GM06990 (cell line): ENCODE data around the gene CCDC86.

ENCODE experiments used
- DNase-seq: peaks from one replicate; pipeline ENCODE4 v3.0.0-alpha.2; 2011; ENCODE audit not compliant: insufficient read length; ENCODE audit errors: extremely low read depth
- H3K27me3 ChIP-seq: replicated peaks from 2 replicates; pipeline ENCODE4 v1.6.0; 2011; ENCODE audit warnings: low read length; ENCODE audit not compliant: control insufficient read depth, insufficient read depth
- H3K36me3 ChIP-seq: 2 replicates; pipeline ENCODE4 v1.5.1; 2011; ENCODE audit warnings: low read length; ENCODE audit not compliant: control insufficient read depth, insufficient read depth
- H3K4me3 ChIP-seq: replicated peaks from 2 replicates; pipeline ENCODE4 v1.5.1; 2011; ENCODE audit warnings: low read depth, mild to moderate bottlenecking, control low read depth, low read length
- TF ChIP-seq, protein P1 (sequence below): IDR thresholded peaks from 2 replicates; pipeline ENCODE4 v1.5.1; 2011; ENCODE audit warnings: low read length, control low read depth, mild to moderate bottlenecking, inconsistent platforms; ENCODE audit not compliant: insufficient read depth, poor library complexity, severe bottlenecking

CCDC86 gene

DNA sequence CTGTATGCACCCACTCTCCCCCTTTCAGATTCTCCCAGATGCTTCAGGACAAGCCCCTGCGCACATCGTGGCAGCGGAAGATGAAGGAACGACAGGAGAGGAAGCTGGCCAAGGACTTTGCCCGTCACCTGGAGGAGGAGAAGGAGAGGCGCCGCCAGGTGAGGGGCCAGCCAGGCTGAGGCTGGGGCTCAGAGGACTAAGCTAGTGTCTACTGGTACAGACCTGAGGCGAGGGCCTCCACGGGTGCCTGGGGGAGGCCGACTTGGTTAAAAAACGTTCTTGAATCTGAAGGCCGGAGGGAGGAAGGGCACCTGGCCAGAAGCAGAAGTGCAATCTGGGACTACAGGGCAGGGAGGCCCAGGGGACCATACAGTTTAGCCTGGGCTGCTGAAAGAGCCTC is 6.0 kb downstream of the CCDC86 start:
- DNase-seq, result no peak
- Histone ChIP-seq H3K4me3 (no peak overlapping the region), H3K27me3 (no peaks in the 10 kb centered on the region), H3K36me3 (peaks cover 25% of the 10 kb centered on the region)
- TF ChIP-seq, protein P1, sequence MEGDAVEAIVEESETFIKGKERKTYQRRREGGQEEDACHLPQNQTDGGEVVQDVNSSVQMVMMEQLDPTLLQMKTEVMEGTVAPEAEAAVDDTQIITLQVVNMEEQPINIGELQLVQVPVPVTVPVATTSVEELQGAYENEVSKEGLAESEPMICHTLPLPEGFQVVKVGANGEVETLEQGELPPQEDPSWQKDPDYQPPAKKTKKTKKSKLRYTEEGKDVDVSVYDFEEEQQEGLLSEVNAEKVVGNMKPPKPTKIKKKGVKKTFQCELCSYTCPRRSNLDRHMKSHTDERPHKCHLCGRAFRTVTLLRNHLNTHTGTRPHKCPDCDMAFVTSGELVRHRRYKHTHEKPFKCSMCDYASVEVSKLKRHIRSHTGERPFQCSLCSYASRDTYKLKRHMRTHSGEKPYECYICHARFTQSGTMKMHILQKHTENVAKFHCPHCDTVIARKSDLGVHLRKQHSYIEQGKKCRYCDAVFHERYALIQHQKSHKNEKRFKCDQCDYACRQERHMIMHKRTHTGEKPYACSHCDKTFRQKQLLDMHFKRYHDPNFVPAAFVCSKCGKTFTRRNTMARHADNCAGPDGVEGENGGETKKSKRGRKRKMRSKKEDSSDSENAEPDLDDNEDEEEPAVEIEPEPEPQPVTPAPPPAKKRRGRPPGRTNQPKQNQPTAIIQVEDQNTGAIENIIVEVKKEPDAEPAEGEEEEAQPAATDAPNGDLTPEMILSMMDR, result no peak

DNA sequence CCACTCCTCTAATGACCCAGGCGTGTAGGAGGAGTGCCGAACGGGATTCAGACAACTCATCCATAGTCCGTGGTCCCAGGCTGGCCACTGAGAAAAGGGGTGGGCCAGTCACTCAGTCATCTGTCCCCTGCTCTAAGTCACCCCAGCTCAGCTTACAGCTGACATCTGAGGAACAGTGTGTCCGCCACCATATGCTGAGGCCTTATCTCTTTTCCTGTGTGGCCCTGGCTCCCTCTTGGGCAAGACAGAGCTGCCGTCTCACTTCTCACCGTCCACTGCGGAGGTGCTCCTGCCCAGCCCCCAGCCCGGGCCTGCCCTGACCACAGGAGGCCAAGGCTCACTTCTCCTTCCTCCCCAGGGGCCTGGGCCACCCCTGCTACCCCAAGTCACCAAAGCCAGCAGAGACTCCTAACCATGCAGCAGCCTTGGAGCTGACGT is 6.8 kb downstream of the CCDC86 start:
- H3K27me3 ChIP-seq, result no peaks in the 10 kb centered on the region
- DNase-seq, result no peak
- TF ChIP-seq, protein P1, result no peak
- peaks cover 27% of the 10 kb centered on the region for H3K36me3 ChIP-seq
- no peak overlapping the region for H3K4me3 ChIP-seq

DNA sequence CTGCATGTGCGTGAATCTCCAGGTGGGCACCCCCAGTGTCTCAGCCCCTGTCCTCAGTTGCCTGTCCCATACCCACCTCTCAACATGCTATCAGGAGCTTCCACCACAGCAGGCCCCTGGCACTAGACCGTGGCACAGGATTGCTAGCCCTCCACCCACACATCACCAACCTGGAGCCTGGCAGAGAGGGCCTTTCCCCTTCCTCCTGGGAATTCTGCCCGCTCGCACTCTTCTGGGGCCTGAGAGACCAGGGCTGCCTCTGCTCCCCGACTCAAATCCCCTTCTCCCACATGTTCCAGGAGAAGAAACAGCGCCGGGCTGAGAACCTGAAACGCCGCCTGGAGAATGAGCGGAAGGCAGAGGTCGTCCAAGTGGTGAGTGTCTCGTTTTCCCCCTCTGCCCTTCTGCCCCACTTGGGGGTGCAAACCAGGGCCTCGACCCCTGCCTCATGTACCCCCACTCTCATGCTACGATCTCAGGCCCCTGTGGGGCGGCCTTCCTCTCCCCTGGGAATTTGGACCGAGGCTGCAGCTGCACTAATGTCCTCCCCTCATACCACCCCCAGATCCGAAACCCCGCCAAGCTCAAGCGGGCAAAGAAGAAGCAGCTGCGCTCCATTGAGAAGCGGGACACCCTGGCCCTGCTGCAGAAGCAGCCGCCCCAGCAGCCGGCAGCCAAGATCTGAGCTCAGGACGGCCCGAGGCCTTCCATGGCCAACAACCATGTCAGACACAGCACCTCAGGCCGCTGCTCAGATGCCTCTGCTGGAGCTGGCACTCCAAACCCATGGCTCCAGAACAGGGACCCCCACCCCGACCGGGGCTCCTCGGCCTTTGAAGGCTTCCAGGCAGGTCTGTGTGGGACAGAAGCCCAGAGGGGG is 8.0 kb downstream of the CCDC86 start:
- H3K27me3 ChIP-seq, result no peaks in the 10 kb centered on the region
- peaks cover 27% of the 10 kb centered on the region for H3K36me3 ChIP-seq
- TF ChIP-seq, protein P1, result no peak
- H3K4me3 ChIP-seq, result no peak overlapping the region
- DNase-seq, result no peak

DNA sequence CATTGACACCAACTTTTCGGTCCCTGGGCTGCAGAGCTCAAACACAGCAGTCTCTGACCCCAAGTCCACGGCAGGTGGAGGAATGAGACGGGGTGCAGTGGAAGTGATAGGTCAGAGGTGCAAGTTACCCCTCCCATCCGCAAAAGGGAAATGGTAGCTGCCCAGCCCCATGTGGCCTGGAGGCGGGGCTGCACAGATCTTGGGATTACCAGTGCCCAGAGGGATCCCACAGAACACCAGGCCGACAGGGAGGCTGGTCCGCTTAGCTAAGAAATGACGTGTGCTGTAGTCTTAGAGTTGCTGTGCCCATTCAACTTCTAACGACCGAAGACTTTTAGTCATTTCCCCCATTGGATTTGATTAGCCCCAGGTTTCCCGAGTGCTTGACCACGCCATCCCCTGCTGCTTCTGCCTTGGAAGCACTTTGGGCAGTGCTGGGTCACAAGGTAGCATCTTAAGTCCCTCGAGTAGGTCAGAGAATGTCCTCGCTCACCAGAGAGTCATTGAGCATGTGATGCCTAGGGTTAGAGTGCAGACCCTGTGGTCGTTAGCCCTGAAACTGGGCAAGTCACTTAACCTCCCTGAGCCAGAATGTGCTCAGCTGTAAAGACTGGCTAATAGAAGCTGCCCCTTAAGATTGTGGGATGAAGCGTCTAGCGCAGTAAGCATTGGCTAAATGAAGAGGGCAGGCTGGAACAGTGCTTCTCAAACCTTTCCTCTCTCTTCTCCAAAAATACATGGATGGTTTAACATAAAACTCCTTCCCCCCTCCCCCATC is 9.6 kb downstream of the CCDC86 start:
- no peak overlapping the region for H3K4me3 ChIP-seq

DNA sequence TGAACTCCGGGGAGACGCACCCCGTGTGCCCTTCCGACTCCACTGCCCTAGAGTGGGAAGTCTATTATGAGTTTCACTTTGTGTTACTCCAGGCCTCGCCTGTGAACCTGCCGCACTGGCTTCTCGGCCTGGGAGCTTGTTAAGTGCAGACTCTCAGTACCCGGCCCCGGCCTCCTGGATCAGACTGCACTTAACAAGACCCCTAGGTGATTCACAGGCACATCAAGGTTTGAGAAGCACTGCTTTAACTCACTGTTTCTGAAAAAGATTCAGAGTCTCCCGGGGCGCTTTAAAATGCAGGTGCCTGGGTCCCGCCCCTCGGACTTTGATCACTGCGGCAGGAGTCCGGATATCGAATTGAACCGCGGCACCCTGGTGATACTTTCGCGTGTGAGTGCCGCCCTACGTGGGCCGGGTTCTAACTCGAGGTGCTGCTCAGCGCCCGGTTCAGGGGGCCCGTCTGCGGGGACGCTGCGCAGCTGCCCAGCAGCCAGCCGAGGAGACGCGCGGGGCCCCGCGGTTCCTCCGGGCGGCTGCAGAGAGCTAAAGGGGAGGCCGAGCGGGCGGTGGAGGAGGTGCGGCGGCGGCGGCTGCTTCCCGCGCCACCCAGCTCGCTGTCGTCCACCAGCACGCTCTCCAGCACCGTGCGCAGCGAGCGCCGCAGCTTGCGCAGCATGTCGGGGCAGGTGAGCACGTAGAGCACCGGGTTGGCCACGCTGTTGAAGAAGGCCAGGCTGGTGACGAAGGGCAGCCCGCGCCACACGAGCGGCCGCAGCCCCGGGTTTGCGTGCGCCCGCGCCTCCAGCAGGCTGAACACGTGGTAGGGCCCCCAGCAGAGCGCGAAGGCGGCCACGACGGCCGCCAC is 10.4 kb downstream of the CCDC86 start:
- TF ChIP-seq, protein P1, result no peak
- no peak overlapping the region for H3K4me3 ChIP-seq
- H3K27me3 ChIP-seq, result no peaks in the 10 kb centered on the region
- H3K36me3 ChIP-seq, result peaks cover 25% of the 10 kb centered on the region
- no peak for DNase-seq

More for the DNA sequence above, 9.6 kb downstream of the CCDC86 start:
- DNase-seq, result no peak
- Histone ChIP-seq H3K36me3 (peaks cover 25% of the 10 kb centered on the region), H3K27me3 (no peaks in the 10 kb centered on the region)
- TF ChIP-seq, protein P1, result no peak
